Neural progenitor cell (in vitro differentiated cells): Measurements from ENCODE around the gene CCR7. TPM values are rescaled to one million over a fixed set of nuclear protein-coding genes. Genes with fewer than 3 reads are reported as not detected.

Experiments
- DNase-seq: peaks from one replicate; pipeline ENCODE4 v3.0.0-alpha.2; 2016; ENCODE audit warnings: low spot score
- H2AFZ ChIP-seq: fragments of 200-600 bp; sonication (generic); replicated peaks from 2 replicates; pipeline ENCODE4 v1.6.1; 2016; ENCODE audit warnings: antibody characterized with exemption
- H3F3A ChIP-seq: fragments of 200-600 bp; sonication (generic); 2 replicates; pipeline ENCODE4 v1.6.1; 2016; ENCODE audit warnings: antibody characterized with exemption, low read depth
- H3K27ac ChIP-seq: fragments of 200-600 bp; sonication (generic); 2 replicates; pipeline ENCODE4 v1.5.1; 2016; ENCODE audit warnings: mild to moderate bottlenecking
- H3K27me3 ChIP-seq: fragments of 200-600 bp; sonication (generic); 2 replicates; pipeline ENCODE4 v1.6.1; 2016; ENCODE audit warnings: mild to moderate bottlenecking, moderate library complexity
- H3K36me3 ChIP-seq: fragments of 200-600 bp; sonication (generic); 2 replicates; pipeline ENCODE4 v1.5.1; 2016
- H3K4me1 ChIP-seq: fragments of 200-600 bp; sonication (generic); 2 replicates; pipeline ENCODE4 v1.6.1; 2016; ENCODE audit warnings: mixed run types
- H3K4me2 ChIP-seq: fragments of 200-600 bp; sonication (generic); 2 replicates; pipeline ENCODE4 v1.6.1; 2016
- H3K4me3 ChIP-seq: fragments of 200-600 bp; sonication (generic); 2 replicates; pipeline ENCODE4 v1.5.1; 2016
- H3K79me2 ChIP-seq: fragments of 200-600 bp; sonication (generic); 2 replicates; pipeline ENCODE4 v1.6.1; 2016; ENCODE audit warnings: low read depth
- H3K9ac ChIP-seq: fragments of 200-600 bp; sonication (generic); 2 replicates; pipeline ENCODE4 v1.6.1; 2016
- H3K9me3 ChIP-seq: fragments of 200-600 bp; sonication (generic); 2 replicates; pipeline ENCODE4 v1.5.1; 2016; ENCODE audit warnings: low read depth
- H4K20me1 ChIP-seq: fragments of 200-600 bp; sonication (generic); 2 replicates; pipeline ENCODE4 v1.6.1; 2016; ENCODE audit warnings: low read depth
- H3K27ac Mint-ChIP-seq: 3 replicates; pipeline ENCODE4 v1.8.0; 2021; ENCODE audit warnings: mixed read lengths
- H3K27me3 Mint-ChIP-seq: 2 replicates; pipeline ENCODE4 v1.8.0; 2022; ENCODE audit warnings: low read depth, mild to moderate bottlenecking, inconsistent platforms, moderate library complexity, mixed read lengths; ENCODE audit not compliant: insufficient read depth
- H3K36me3 Mint-ChIP-seq: 3 replicates; pipeline ENCODE4 v1.8.0; 2021; ENCODE audit warnings: mixed read lengths
- H3K4me1 Mint-ChIP-seq: 3 replicates; pipeline ENCODE4 v1.8.0; 2021; ENCODE audit warnings: mixed read lengths
- H3K4me3 Mint-ChIP-seq: 3 replicates; pipeline ENCODE4 v1.8.0; 2021; ENCODE audit warnings: mild to moderate bottlenecking, moderate library complexity, mixed read lengths
- H3K9me3 Mint-ChIP-seq: 3 replicates; pipeline ENCODE4 v1.8.0; 2020; ENCODE audit warnings: mixed read lengths
- CTCF ChIP-seq: fragments of 200-600 bp; sonication (generic); IDR thresholded peaks from 2 replicates; pipeline ENCODE4 v1.5.1; 2017; ENCODE audit warnings: antibody characterized with exemption, mild to moderate bottlenecking
- EZH2 ChIP-seq: fragments of 200-600 bp; sonication (generic); IDR thresholded peaks from 2 replicates; pipeline ENCODE4 v1.6.1; 2017; ENCODE audit warnings: antibody characterized with exemption, mild to moderate bottlenecking, moderate library complexity
- EZH2phosphoT487 ChIP-seq: fragments of 200-600 bp; sonication (generic); IDR thresholded peaks from 2 replicates; pipeline ENCODE4 v1.6.1; 2017; ENCODE audit warnings: antibody characterized with exemption
- total RNA-seq: library from RNA; depleted of rRNA; stranded (reverse); fragments of >200 nt; gene quantifications from 2 replicates; pipeline ENCODE4 v1.2.3, GENCODE V29; 2015; ENCODE audit warnings: low replicate concordance

Gene CCR7
- total RNA-seq, 1 donor from 2014 or later, result not detected

DNA sequence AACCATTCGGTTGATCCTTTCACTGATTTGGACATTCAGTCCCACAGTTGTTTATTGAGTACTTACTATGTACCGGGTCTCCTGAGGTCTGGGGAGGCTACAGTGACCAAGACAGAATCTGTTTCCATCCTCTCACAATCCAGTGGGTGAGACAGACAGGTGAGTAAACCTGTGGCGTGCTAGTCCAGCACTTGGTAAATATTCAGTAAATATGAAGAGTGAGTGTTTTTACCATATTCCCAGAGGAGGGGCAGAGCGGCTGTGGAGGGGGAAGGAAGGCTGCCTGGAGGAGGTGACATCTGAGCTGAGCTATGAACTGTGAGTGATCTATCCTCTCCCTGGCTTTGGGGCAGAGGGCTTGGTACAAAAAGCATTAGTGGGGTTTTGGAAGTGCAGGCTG lies 31.4 kb downstream of the CCR7 start:
- Histone ChIP-seq H3K4me2 (no peak overlapping the region), H3K27me3 (no peaks in the 10 kb centered on the region), H3K9me3 (no peaks in the 10 kb centered on the region), H3K27ac (no peak overlapping the region), H3K4me3 (no peak overlapping the region), H3K79me2 (no peaks in the 10 kb centered on the region), H4K20me1 (no peaks in the 10 kb centered on the region), H2AFZ (no peak overlapping the region), H3F3A (no peaks in the 10 kb centered on the region), H3K36me3 (no peaks in the 10 kb centered on the region), H3K4me1 (no peaks in the 10 kb centered on the region), H3K9ac (no peak overlapping the region)
- Mint-ChIP-seq H3K4me1 (peaks cover 6% of the 10 kb centered on the region), H3K4me3 (no peak overlapping the region), H3K36me3 (no peaks in the 10 kb centered on the region), H3K27ac (no peak overlapping the region), H3K27me3 (peaks cover 9% of the 10 kb centered on the region), H3K9me3 (no peaks in the 10 kb centered on the region)
- TF ChIP-seq EZH2phosphoT487, result no peak
- TF ChIP-seq EZH2, result no peak
- no peak for TF ChIP-seq CTCF
- no peak for DNase-seq

DNA sequence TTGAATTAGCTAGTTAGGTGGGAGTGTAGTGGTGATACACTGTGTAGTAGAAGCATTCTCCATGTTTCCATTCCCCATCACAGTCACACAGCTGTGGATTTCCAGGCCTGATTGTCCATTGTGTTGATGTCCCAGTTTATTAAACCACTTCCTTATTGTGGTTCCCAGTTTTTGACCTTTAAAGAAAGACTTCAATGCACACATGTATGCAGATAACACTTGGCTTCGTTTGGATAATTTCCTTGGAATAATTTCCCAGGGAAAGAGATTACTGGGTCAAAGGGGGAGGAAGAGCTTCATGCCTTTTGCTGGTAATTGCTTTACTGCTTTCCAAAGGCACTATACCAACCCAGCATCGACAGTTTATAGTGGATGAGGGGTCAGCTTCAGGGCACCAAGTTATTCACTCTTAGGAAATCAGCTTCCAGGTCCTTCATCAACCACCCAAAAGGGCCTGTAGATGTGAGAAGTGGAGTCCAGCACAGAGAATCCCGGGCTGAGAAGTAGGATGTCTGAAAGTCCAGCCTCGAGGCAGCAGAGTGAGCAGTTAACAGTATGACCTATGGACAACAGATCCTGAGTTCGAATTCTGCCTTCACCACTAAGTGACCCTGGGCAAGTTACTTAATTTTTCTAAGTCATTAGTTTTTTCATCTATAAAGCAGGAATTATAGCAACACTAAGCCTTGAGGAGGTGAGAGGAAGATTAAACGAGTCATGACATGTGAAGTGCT lies 32.6 kb downstream of the CCR7 start:
- Histone ChIP-seq H3K4me2 (no peak overlapping the region), H3K9me3 (no peaks in the 10 kb centered on the region), H3K4me3 (no peak overlapping the region), H3K27ac (no peak overlapping the region), H3K36me3 (no peaks in the 10 kb centered on the region), H4K20me1 (no peaks in the 10 kb centered on the region), H3F3A (no peaks in the 10 kb centered on the region), H3K9ac (no peak overlapping the region), H3K4me1 (no peaks in the 10 kb centered on the region), H2AFZ (no peak overlapping the region), H3K79me2 (no peaks in the 10 kb centered on the region), H3K27me3 (no peaks in the 10 kb centered on the region)
- TF ChIP-seq CTCF (no peak), EZH2 (no peak), EZH2phosphoT487 (no peak)
- no peak for DNase-seq
- Mint-ChIP-seq H3K36me3 (no peaks in the 10 kb centered on the region), H3K9me3 (no peaks in the 10 kb centered on the region), H3K27ac (no peak overlapping the region), H3K4me1 (peaks cover 6% of the 10 kb centered on the region), H3K4me3 (no peak overlapping the region), H3K27me3 (peaks cover 11% of the 10 kb centered on the region)

- no peaks in the 10 kb centered on the region for H3K9me3 ChIP-seq
- TF ChIP-seq EZH2 (no peak), CTCF (no peak), EZH2phosphoT487 (no peak)
- H3K4me3 Mint-ChIP-seq, result no peak overlapping the region
- no peak overlapping the region for H3K27ac ChIP-seq
- peaks cover 8% of the 10 kb centered on the region for H3K27me3 Mint-ChIP-seq
- no peaks in the 10 kb centered on the region for H3K36me3 ChIP-seq
- H3F3A ChIP-seq, result no peaks in the 10 kb centered on the region
- DNase-seq, result no peak
- H3K27ac Mint-ChIP-seq, result peak overlapping the region; percentile 12
- no peaks in the 10 kb centered on the region for H4K20me1 ChIP-seq
- no peaks in the 10 kb centered on the region for H3K79me2 ChIP-seq
- H3K36me3 Mint-ChIP-seq, result no peaks in the 10 kb centered on the region
- no peak overlapping the region for H3K4me2 ChIP-seq
- no peaks in the 10 kb centered on the region for H3K27me3 ChIP-seq
- no peaks in the 10 kb centered on the region for H3K4me1 ChIP-seq
- no peak overlapping the region for H2AFZ ChIP-seq
- H3K4me3 ChIP-seq, result no peak overlapping the region
- H3K9me3 Mint-ChIP-seq, result no peaks in the 10 kb centered on the region
- H3K9ac ChIP-seq, result no peak overlapping the region
- peaks cover 6% of the 10 kb centered on the region for H3K4me1 Mint-ChIP-seq
Measured at GRCh38 chr17:40531051-40531991, 34.0 kb downstream of the CCR7 start.
